CD4-positive, alpha-beta T cell treated with Interleukin-17A for 4 hours (primary cell): ENCODE results near the gene CGB3.
"Not testable (repeated sequence)": the region's sequence is repeated elsewhere in the genome, so short reads cannot be mapped to it uniquely, and the experiment has no call there.

Experiments
- DNase-seq: peaks from one replicate; pipeline ENCODE4 v3.0.0-alpha.2; 2020; ENCODE audit warnings: mixed read lengths

Gene CGB3

DNA sequence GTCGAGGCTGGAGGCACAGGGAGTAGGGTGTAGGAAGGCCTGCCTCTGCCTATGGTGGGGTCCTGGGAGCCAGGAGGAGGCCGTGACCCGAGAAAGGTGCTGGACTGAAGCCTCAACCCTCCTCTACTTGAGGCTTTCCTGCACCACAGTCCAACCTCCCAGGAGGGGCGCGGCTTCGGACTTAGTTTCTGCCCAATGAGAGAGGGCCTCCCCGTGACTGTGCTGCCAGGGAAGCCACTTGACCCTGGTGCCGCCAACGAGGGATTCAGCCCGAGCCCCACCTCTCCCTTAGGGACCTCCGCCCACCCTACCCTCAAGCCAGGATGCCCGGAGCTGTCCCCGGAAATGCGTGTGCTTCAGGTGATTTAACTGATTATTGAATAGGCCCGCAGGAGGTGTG lies at the start of gene CGB3:
TSS of gene CGB3 (minus strand) at position 101 of the 400 bp plus-strand sequence. CDS start 362 bp downstream, outside the sequence.
- DNase-seq: not testable (repeated sequence)

DNA sequence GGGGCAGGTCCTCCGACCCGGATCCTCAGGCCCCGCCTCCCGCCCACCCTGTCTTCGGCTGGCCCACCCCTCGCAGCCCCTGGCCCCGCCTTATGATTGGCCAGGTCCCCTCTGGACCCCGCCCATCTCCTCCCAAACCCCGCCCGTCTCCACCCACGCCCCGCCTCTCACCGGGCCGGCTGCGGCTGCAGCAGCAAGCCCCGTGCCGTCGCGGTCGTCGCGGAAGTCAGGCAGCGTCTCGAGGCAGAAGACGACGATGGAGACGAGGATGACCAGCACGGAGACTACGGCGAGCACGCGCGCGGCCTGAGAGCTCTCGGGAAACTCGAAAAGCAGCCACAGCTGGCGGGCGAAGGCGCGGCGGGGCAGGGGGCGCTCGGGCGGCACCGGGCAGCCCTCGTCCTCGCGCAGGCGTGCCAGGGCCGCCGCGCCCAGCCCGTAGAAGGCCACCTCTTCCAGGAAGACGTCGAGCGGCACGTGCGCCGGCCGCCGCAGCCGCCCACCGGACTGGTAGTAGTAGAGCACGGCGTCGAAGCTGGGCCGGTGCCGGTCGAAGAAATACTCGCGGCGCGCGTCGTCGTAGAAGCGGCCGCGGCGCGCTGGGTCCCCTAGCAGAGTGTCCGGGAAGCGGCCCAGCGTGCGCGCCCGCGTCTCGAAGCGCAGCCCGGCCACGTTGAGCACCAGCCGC lies 47.9 kb upstream of the CGB3 start:
- no peak for DNase-seq

DNA sequence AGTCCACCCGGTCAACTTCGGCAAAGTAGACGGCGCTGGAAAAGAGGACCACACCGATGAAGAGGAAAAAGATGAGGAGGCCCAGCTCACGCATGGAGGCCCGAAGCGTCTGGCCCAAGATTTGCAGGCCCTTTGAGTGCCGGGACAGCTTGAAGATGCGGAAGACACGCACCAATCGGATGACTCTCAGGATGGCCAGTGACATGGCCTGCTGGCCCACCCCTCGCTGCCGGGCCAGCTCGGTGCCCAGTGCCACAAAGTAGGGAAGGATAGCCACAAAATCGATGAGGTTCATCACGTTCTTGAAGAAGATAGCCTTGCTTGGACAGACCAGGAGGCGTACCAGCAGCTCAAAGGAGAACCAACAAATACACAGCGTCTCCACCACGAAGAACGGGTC lies 46.3 kb upstream of the CGB3 start:
- DNase-seq: no peak

DNA sequence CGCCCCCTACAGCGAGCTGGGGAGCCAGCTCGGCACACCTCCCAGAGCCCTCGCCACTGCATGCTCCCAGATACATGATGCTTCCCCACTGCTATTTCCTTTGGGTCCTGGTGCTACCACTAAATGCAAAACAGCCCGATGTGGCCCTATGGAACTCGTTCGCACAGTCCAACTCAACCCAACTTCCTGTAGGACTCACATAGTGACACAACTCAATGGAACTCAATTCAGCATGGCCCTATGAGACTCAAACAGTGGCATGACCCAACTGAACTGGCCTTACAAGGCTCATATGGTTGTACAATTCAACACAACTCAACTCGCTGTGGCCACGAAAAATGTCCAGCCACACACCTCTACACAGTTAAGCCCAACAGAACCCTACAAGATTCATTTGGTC lies 44.9 kb upstream of the CGB3 start:
- no peak for DNase-seq

DNA sequence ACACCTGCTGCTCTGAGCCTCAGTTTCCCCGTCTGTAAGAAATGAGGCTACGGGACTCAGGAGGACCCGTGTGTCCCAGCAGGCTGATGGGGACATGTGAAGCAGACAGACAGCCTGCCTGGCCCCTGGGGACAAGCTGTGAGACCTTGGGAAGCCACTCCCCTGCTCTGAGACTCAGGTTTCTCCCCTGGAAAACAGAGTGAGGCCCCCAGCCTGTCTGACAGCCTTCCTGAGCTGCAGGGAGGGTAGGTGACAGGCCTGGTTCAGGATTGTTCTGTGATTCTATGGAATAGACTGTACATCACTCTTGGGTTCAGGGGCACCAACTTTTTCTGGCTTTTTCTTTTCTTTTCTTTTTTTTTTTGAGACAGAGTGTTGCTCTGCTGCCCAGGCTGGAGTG lies 43.4 kb upstream of the CGB3 start:
- DNase-seq: no peak

DNA sequence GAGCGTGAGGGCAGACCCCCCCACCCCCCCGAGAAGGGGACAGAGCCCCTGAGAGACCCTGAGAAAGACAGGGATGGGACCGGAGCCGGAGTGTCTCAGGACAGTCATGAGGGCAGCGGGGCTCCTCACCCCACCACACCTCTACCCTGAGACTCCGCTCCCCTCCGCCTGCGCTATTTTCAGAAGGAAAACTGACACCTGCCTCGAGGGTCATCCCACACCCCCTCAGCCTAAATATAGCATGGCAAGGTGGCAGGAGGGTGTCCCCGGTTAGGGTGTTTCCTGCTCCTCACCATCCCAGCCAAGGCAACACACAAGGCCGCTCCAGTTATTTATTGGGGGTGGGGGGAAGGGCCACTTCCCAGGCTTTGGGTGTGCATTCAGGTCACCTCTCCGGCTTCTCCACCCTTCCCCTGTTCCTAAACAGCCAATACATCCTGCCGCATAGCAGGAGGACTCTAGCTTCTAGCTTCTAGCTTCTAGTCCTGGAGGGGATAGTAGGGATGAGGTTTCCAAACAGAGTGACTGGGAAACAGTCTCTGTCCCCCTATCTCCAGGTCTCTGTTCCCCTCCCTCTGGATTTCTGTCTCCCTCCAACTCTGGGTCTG lies 41.9 kb upstream of the CGB3 start:
- no peak for DNase-seq

DNA sequence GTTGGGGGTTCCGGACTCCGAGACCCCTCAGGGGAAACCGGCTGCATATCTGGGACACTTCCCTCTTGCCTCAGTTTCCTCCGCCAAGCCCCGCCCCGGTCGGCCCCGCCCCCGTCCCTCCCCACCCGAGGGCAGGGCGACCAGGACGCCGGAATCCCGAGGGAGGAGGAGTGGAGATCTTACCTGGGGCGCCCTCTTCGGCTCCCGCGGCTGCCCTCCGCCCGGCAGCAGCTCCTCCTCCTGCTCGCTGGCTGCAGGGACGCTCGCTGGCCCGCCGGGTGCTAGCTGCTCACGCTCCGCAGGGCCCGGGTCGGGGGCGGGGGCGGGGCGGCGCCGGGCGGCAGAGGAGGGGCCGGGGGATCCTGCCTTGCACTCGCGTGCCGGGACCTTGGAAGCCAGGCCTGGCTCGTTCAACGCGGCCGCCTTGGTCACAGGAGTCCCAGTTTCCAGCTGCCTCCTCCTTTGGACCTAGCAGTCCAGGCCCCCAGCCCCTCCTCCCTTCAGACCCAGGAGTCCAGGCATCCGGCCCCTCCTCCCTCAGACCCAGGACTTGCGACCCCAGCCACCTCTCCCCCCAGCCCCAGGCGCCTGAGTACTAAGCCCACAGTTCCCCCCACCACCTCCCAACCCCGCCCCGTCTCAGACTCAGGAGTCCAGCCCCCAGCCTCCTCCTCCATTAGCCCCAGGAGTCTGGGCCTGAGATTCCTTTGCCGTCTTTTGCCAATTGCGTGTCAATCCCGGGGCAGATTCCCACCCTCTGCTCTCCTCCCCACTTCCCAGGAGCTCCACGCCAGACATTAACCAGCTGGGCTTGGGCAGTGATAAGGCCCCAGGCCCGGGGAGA lies 40.9 kb upstream of the CGB3 start, which contains the start of gene NTF4:
TSS of gene NTF4 (minus strand) at position 51 of the 844 bp plus-strand sequence. CDS start 2,821 bp downstream, outside the sequence.
- DNase-seq: peak; percentile 8

DNA sequence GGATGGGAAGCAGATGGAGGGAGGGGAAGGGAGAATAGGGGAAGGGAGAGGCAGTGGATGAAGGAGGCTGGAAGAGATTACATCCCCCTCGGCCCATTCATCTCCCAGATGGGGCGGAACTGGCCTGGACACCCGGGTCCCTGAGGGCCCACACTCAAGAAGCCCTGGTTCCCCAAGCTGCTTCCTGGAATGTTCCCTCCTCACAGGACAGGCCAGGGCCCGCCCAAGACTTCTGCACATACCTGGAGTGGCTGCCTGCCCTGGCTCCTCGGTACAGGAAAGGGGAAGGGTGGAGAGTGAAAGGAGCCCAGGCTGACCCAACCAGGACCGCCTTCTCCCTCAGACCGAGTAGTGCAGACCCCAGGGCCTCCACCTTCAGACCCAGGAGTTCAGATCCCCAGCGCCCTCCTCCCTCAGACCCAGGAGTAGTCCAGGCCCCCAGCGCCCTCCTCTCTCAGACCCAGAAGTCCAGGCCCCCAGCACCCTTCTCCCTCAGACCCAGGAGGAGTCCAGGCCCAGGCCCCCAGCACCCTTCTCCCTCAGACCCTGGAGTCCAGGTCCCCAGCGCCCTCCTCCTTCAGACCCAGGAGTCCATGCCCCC lies 40.0 kb upstream of the CGB3 start:
- no peak for DNase-seq

DNA sequence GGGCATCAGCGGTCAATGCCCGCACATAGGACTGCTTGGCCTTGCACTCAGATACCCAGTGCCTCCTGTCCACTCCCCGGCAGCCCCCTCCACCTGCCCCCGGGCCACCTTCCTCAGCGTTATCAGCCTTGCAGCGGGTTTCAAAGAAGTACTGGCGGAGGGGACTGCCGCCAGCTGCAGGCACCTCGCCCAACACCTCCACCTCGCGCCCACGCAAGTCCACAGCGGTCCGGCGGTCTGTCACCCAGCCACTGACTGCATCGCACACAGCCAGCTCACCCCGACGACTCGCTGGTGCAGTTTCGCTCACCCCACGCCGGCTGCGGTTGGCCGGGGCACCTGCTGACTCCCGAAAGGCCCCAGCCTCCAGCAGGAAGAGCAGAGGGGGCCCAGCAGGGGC lies 37.3 kb upstream of the CGB3 start:
- no peak for DNase-seq

DNA sequence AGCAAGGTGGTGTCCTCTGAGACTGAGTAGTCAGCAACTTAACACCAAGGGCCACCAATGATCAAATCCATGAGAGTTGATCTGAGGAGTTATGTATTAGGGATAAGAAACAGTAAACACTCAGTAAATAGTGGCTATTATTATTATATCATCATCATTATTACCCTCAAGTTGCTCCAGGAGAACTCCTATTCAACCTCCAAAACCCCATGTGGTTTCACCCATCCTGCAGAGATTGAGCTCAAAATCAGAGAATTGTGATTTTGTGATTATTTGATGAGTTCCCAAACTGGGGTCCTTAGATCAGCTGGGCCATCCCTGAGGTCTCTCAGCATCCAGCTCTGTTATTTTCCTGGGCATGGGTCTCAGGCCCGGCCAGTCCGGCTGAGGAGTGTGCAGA lies 36.9 kb upstream of the CGB3 start:
- DNase-seq: no peak

DNA sequence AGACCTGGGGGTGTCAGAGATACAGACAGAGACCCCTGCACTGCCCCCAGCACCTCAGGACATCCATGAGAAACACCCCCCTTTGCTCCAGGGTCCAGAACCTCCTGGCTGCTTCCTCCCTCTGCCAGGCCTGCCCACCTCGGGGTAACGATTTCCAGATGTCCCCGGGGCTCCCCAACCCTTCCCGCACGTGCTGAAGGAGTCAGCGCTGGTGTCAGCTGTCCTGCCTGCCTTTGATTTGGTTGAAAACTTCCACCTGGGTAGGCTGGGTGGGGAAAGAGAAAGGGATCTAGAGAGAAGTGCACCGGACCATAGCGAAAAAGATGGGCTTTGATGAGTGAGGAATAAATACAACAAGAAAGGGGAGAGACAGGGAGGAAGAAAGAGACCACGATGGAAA lies 34.9 kb upstream of the CGB3 start:
- no peak for DNase-seq

DNA sequence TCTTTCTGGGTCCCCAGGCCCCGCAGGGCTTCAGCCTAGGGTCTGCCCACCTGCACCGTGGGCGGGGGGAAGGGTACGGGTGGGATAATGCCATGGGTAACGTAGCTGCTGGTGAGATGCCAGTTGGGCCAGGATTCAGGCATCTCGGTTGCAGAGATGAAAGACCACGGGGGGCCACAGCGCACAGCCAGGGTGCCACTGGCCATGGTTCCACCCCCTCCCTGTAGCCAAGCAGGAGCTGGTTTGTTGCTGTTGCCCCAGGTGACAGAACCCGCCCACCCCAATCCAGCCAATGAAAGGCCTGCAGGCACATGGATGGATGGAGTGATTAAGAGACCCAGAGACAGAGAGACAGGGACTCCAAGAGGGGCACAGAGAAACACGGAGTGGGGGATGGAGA lies 34.4 kb upstream of the CGB3 start:
- no peak for DNase-seq

DNA sequence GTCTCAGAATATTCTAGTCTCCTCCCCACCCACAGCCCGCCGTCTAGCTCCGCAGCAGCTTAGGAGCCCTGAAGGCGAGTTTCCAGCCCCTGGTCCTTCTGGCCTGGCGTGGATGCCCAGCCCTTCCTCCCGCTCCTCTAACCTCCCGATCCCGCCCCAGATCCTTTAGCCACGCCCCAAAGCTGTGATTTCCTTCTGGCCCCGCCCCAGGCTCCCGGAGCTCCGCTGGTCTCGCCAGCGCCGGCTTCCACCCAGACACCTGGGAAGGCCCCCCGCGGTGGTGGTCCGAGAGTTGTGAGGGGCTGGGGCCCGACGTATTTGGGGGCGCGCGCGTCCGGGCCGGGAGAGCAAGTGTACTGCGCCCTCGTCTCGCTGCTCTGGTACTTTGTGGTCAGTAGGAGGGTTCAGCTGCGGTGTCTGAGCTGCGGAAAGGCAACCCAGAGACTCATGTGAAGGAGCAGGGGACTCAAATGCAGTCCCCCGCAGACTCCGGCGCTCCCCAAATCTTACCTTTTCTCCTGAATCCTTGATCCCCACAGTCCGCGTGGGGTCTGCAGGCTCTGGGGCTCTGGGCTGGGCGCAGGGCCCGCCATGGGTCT lies 33.6 kb upstream of the CGB3 start, which contains the start of gene CGB7:
TSS of gene CGB7 (minus strand) at position 114 of the 599 bp plus-strand sequence. CDS start 2,374 bp downstream, outside the sequence.
- DNase-seq: peak; percentile 69

DNA sequence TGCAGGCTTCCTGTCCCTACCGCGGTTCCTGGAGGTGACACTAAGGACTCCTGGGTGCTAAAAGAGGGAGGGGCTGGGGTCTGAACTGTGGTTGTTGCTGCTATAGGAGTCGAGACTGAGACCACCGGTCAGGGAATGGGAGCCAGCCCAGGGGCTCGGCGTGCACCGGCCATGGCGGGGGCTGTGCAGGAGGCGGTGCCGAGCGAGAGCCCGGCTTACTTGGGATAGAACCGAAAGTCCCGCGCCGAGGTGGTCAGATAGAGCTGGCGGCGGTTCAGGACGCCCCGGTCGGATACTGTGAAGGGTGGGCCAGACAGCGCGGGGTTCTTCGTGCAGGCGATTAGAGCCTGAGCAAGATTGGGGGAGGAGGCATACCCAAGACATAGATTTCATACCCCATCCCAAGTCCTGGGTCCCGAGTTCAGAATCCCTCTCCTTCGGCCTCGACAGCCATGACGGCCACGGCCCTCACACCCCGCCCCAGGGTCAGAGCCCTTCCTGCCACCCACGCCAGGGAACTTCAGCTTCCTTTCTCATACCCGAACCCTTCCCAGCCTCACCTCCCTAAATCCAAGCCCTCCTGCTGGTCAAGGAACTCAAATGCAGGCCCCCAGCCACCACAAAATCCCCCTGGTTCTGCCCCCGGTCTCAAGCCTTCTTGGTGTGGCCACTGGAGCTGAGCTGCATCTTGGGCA lies 32.9 kb upstream of the CGB3 start:
- peak; percentile 24 for DNase-seq

DNA sequence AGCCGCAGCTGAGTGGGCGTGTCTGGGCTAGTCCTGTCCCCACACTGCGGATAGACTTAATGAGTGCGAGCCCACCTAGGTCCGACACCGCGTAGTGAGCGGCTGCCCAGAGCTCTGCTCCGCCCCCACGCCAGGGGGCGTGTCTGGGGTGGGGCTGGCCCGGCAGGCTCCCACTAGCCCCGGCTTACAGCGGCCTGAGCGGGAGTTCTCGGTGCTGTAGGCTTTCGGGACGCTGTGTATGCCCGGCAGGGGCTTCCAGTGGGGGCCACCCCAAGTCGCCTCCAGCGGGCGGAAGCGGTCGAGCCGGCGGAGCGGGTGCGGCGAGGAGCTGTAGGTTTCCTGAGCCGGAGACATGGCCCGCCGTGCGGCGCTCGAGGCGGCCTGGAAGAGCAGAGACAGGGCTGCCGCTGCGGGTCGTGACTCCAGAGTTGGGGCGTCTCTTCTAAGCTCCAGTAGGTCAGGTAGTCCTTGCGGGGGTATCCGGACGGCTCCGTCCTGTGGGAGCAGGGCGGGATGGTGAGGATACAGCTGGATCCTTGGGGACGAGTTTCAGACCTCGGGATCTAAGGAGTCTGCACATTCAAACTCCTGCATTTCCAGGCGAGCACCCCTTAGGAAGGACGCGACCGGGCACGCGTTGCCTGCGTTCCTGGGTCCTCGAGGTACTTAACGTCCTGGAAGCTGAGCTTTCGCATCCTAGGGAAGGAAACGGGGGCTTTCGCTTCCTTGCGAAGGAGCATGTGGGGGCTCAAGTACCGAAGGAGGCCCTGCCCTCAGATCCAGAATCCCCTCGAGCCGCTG lies 32.2 kb upstream of the CGB3 start:
- peak; percentile 66 for DNase-seq

DNA sequence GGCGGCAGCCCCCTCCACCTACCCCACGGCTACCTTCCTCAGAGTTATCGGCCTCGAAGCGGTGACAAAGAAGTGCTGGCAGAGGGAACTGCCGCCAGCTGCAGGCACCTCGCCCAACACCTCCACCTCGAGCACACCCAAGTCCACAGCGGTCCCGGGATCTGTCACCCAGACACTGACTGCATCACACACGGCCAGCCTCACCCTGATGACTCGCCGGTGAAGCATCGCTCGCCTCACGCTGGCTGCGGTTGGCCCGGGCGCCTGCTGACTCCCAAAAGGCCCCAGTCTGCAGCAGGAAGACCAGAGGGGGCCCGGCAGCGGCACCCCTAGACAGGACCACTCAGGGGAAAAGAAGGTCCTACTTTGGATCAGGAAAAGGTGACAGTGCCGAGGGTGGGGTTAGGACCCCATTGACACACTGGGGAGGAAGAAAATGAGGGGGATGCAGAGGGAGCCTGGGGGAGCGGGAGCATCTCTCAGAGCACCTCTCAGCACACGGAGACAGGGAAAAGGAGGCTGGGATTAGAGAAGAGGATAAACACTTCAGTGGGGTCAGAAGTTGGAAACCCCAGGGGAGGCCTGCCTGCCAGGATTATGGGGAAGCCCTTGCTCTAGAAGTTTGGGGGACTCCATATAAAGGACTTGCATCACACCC lies 26.4 kb upstream of the CGB3 start:
- not testable (repeated sequence) for DNase-seq

DNA sequence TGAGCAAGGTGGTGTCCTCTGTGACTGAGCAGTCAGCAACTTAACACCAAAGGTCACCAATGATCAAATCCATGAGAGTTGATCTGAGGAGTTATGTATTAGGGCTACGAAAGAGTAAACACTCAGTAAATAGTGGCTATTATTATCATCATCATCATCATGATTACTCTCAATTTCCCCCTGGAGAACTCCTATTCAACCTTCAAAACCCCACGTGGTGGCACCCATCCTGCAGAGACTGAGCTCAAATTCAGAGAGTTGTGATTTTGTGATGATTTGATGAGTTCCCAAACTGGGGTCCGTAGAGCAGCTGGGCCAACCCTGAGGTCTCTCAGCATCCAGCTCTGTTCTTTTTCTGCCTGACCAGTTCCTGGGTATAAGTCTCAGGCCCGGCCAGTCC lies 25.7 kb upstream of the CGB3 start:
- DNase-seq: not testable (repeated sequence)

DNA sequence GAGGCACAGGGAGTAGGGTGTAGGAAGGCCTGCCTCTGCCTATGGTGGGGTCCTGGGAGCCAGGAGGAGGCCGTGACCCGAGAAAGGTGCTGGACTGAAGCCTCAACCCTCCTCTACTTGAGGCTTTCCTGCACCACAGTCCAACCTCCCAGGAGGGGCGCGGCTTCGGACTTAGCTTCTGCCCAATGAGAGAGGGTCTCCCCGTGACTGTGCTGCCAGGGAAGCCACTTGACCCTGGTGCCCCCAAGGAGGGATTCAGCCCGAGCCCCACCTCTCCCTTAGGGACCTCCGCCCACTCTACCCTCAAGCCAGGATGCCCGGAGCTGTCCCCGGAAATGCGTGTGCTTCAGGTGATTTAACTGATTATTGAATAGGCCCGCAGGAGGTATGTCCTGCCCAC lies 24.9 kb upstream of the CGB3 start, which contains the start of gene CGB8:
TSS of gene CGB8 (minus strand) at position 101 of the 400 bp plus-strand sequence. CDS start 372 bp downstream, outside the sequence.
- not testable (repeated sequence) for DNase-seq

DNA sequence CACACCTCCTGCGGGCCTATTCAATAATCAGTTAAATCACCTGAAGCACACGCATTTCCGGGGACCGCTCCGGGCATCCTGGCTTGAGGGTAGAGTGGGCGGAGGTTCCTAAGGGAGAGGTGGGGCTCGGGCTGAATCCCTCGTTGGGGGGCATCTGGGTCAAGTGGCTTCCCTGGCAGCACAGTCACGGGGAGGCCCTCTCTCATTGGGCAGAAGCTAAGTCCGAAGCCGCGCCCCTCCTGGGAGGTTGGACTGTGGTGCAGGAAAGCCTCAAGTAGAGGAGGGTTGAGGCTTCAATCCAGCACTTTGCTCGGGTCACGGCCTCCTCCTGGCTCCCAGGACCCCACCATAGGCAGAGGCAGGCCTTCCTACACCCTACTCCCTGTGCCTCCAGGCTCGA lies 19.4 kb upstream of the CGB3 start, which contains the start of gene CGB5:
TSS of gene CGB5 (plus strand) at position 301 of the 400 bp plus-strand sequence. CDS start 362 bp downstream, outside the sequence.
- DNase-seq: not testable (repeated sequence)

DNA sequence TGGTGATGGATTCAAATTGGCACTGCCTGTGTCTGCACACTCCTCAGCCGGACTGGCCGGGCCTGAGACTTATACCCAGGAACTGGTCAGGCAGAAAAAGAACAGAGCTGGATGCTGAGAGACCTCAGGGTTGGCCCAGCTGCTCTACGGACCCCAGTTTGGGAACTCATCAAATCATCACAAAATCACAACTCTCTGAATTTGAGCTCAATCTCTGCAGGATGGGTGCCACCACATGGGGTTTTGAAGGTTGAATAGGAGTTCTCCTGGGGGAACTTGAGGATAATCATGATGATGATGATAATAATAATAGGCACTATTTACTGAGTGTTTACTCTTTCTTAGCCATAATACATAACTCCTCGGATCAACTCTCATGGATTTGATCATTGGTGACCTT lies 18.5 kb upstream of the CGB3 start:
- not testable (repeated sequence) for DNase-seq
